Neutrophil (primary cell): Measurements from ENCODE around the gene RNLS.

Experiments
- H3K27ac ChIP-seq: fragments of 200-600 bp; sonication (generic); 2 replicates; pipeline ENCODE4 v1.5.1; 2016; ENCODE audit warnings: mild to moderate bottlenecking, moderate library complexity
- H3K27me3 ChIP-seq: fragments of 200-600 bp; sonication (generic); 2 replicates; pipeline ENCODE4 v1.6.0; 2016; ENCODE audit warnings: mild to moderate bottlenecking
- H3K36me3 ChIP-seq: fragments of 200-600 bp; sonication (generic); 2 replicates; pipeline ENCODE4 v1.5.1; 2017
- H3K4me1 ChIP-seq, 2 experiments: fragments of 200-600 bp in 1 of 2; sonication (generic) in 1 of 2; 1 replicate in 1 of 2; 2 replicates in 1 of 2; pipeline versions ENCODE4 v1.5.1 to v1.6.1; 2013 to 2016; ENCODE audit warnings: low read depth in 1 of 2, low read length in 1 of 2, mild to moderate bottlenecking in 1 of 2, moderate library complexity in 1 of 2; ENCODE audit not compliant: control insufficient read depth in 1 of 2, insufficient read depth in 1 of 2
- H3K4me3 ChIP-seq, 2 experiments: fragments of 200-600 bp in 1 of 2; sonication (generic) in 1 of 2; 1 replicate in 1 of 2; 2 replicates in 1 of 2; pipeline ENCODE4 v1.5.1; 2013 to 2016; ENCODE audit warnings: low read depth in 1 of 2, low read length in 1 of 2, mild to moderate bottlenecking in 1 of 2, moderate library complexity in 1 of 2
- H3K9me3 ChIP-seq: fragments of 200-600 bp; sonication (generic); 2 replicates; pipeline ENCODE4 v1.5.1; 2016
- CTCF ChIP-seq: fragments of 200-600 bp; sonication (generic); IDR thresholded peaks from 2 replicates; pipeline ENCODE4 v1.5.1; 2016; ENCODE audit warnings: antibody characterized with exemption

Gene RNLS

GRCh38 chr10:88259381-88259780 is 323.7 kb downstream of the RNLS start:
- Histone ChIP-seq H3K4me3 (no peak overlapping the region), H3K27me3 (no peaks in the 10 kb centered on the region), H3K36me3 (no peaks in the 10 kb centered on the region), H3K4me1 (no peaks in the 10 kb centered on the region), H3K9me3 (no peaks in the 10 kb centered on the region), H3K27ac (no peak overlapping the region)
- no peak for TF ChIP-seq CTCF

GRCh38 chr10:88256886-88257285 is 326.2 kb downstream of the RNLS start:
- Histone ChIP-seq H3K27me3 (no peaks in the 10 kb centered on the region), H3K27ac (no peak overlapping the region), H3K36me3 (no peaks in the 10 kb centered on the region), H3K9me3 (no peaks in the 10 kb centered on the region), H3K4me1 (no peaks in the 10 kb centered on the region), H3K4me3 (no peak overlapping the region)
- no peak for TF ChIP-seq CTCF

GRCh38 chr10:88256013-88256680 is 327.0 kb downstream of the RNLS start:
- no peak overlapping the region for H3K27ac ChIP-seq
- no peaks in the 10 kb centered on the region for H3K36me3 ChIP-seq
- no peaks in the 10 kb centered on the region for H3K4me1 ChIP-seq
- no peaks in the 10 kb centered on the region for H3K27me3 ChIP-seq
- H3K9me3 ChIP-seq: no peaks in the 10 kb centered on the region
- no peak for TF ChIP-seq CTCF
- H3K4me3 ChIP-seq: no peak overlapping the region

- TF ChIP-seq CTCF: no peak
- H3K27me3 ChIP-seq: no peaks in the 10 kb centered on the region
- H3K27ac ChIP-seq: no peak overlapping the region
- H3K4me1 ChIP-seq: no peaks in the 10 kb centered on the region
- no peaks in the 10 kb centered on the region for H3K36me3 ChIP-seq
- H3K9me3 ChIP-seq: no peaks in the 10 kb centered on the region
- H3K4me3 ChIP-seq: no peak overlapping the region
Observed at GRCh38 chr10:88254091-88254490, 329.0 kb downstream of the RNLS start.

GRCh38 chr10:88253622-88254021 is 329.5 kb downstream of the RNLS start:
- Histone ChIP-seq H3K4me3 (no peak overlapping the region), H3K27me3 (no peaks in the 10 kb centered on the region), H3K36me3 (no peaks in the 10 kb centered on the region), H3K27ac (no peak overlapping the region), H3K4me1 (no peaks in the 10 kb centered on the region), H3K9me3 (no peaks in the 10 kb centered on the region)
- TF ChIP-seq CTCF: no peak
